Upper lobe of left lung (tissue), 6 donors: ENCODE data around the gene MEGF6. TPM values are rescaled to one million over a fixed set of nuclear protein-coding genes. Genes with fewer than 3 reads are reported as not detected.

Experiments used
- ATAC-seq, 2 donors: fragments of 200-7000 bp; cut with Tn5 transposase; one replicate each; pipeline ENCODE4 v1.9.1; 2022; ENCODE audit warnings: mild to moderate bottlenecking in 2 of 2, moderate library complexity in 2 of 2; ENCODE audit not compliant: low FRiP score in 2 of 2
- DNase-seq, 2 donors: peaks; one replicate each; pipeline ENCODE4 v3.0.0-alpha.2; 2019 to 2020
- H3K27ac ChIP-seq, 4 donors: fragments of 200-600 bp; sonication (generic); one replicate each; pipeline ENCODE4 v1.5.1; 2016 to 2019
- H3K27me3 ChIP-seq, 4 donors: fragments of 200-600 bp; sonication (generic); one replicate each; pipeline ENCODE4 v1.5.1; 2017 to 2019
- H3K36me3 ChIP-seq, 4 donors: fragments of 200-600 bp; sonication (generic); one replicate each; pipeline ENCODE4 v1.5.1; 2016 to 2019
- H3K4me1 ChIP-seq, 4 donors: fragments of 200-600 bp; sonication (generic); one replicate each; pipeline ENCODE4 v1.5.1; 2018 to 2019
- H3K4me3 ChIP-seq, 4 donors: fragments of 200-600 bp; sonication (generic); one replicate each; pipeline ENCODE4 v1.5.1; 2017 to 2019; ENCODE audit warnings: mild to moderate bottlenecking in 2 of 4, moderate library complexity in 1 of 4
- H3K9me3 ChIP-seq, 4 donors: fragments of 200-600 bp; sonication (generic); one replicate each; pipeline ENCODE4 v1.5.1; 2018 to 2019
- EP300 ChIP-seq, 4 donors: sonication (generic); formaldehyde crosslinking; IDR thresholded peaks; one replicate each; pipeline ENCODE4 v1.5.1; 2017; ENCODE audit warnings: antibody characterized with exemption in 4 of 4, control low read depth in 2 of 4
- POLR2A ChIP-seq, 4 donors: fragments of 450-650 bp; IDR thresholded peaks; one replicate each; pipeline ENCODE4 v1.5.1; 2016 to 2017; ENCODE audit warnings: antibody characterized with exemption in 4 of 4, mild to moderate bottlenecking in 2 of 4
- POLR2AphosphoS5 ChIP-seq, 2 donors: sonication (generic); formaldehyde crosslinking; IDR thresholded peaks; one replicate each; pipeline ENCODE4 v1.5.1; 2017; ENCODE audit warnings: antibody characterized with exemption in 2 of 2
- WGBS, 2 donors: methylation state at CpG; one replicate each; pipeline ENCODE4 v1.1.5; 2017 to 2018; 5-methylcytosine and 5-hydroxymethylcytosine counted together
- total RNA-seq, 6 donors: library from RNA; depleted of rRNA in 4 of 6; stranded (reverse); fragments of >200 nt in 4 of 6; gene quantifications; one replicate each; pipeline versions ENCODE4 v1.1.0 to v1.2.1, GENCODE V29; 2016 to 2021
- TF ChIP-seq, protein P1 (sequence below), 6 experiments: fragments of 450-650 bp in 4 of 6; fragments of 200-600 bp in 2 of 6; sonication (generic) in 2 of 6; IDR thresholded peaks; one replicate each; pipeline ENCODE4 v1.5.1; 2016 to 2019; ENCODE audit warnings: antibody characterized with exemption in 6 of 6
- donor health status: DM: no; HTN: no; CAD: no; lungs with moderate emphysema.
- donor health status: DM: no; HTN: yes; CAD: no; lungs with severe emphysema.

Gene MEGF6
- total RNA-seq, 6 donors from 2014 or later, result 23.8 to 128 (median 83.5) TPM

DNA sequence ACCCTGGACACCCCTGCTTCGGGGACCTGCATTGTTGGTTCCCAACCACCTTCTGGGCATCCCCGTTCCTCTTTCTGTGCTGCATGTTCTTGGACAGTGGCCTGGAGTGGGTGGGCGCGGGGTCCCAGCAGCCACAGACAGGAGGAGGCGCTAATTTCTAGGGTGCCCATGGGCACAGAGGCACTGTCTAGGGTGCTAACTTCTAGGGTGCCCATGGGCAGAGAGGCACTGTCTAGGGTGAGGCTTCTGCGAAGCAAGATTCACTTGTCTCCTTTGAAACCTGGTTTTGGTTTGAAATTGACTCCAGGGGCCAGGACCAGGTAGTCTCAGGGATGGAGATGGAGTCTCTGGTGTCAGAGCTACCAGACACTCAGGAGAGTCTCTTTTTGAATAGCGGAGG lies 815 bp upstream of the MEGF6 start:
- TF ChIP-seq, protein P1, sequence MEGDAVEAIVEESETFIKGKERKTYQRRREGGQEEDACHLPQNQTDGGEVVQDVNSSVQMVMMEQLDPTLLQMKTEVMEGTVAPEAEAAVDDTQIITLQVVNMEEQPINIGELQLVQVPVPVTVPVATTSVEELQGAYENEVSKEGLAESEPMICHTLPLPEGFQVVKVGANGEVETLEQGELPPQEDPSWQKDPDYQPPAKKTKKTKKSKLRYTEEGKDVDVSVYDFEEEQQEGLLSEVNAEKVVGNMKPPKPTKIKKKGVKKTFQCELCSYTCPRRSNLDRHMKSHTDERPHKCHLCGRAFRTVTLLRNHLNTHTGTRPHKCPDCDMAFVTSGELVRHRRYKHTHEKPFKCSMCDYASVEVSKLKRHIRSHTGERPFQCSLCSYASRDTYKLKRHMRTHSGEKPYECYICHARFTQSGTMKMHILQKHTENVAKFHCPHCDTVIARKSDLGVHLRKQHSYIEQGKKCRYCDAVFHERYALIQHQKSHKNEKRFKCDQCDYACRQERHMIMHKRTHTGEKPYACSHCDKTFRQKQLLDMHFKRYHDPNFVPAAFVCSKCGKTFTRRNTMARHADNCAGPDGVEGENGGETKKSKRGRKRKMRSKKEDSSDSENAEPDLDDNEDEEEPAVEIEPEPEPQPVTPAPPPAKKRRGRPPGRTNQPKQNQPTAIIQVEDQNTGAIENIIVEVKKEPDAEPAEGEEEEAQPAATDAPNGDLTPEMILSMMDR (IDR thresholded peaks at IDR 0.05), result no peak
- TF ChIP-seq POLR2A (IDR thresholded peaks at IDR 0.05) (no peak), EP300 (IDR thresholded peaks at IDR 0.05) (no peak), POLR2AphosphoS5 (IDR thresholded peaks at IDR 0.05) (no peak)
- H3K9me3 ChIP-seq, result no peaks in the 10 kb centered on the region
- peaks cover 0 to 8% (median 1%) of the 10 kb centered on the region in 4 donors for H3K27me3 ChIP-seq
- peaks cover 26 to 60% (median 54%) of the 10 kb centered on the region in 4 donors for H3K4me1 ChIP-seq
- H3K36me3 ChIP-seq, result no peaks in the 10 kb centered on the region
- ATAC-seq, result no peak
- 44 to 62% methylated on average over 3 to 7 of the region's 7 CpGs for WGBS, 2 donors
- peak overlapping the region in 3 of 4 donors; percentile 58 to 65 (median 60) for H3K4me3 ChIP-seq
- DNase-seq, result no peak
- peak overlapping the region in 1 of 4 donors; percentile 3 for H3K27ac ChIP-seq

DNA sequence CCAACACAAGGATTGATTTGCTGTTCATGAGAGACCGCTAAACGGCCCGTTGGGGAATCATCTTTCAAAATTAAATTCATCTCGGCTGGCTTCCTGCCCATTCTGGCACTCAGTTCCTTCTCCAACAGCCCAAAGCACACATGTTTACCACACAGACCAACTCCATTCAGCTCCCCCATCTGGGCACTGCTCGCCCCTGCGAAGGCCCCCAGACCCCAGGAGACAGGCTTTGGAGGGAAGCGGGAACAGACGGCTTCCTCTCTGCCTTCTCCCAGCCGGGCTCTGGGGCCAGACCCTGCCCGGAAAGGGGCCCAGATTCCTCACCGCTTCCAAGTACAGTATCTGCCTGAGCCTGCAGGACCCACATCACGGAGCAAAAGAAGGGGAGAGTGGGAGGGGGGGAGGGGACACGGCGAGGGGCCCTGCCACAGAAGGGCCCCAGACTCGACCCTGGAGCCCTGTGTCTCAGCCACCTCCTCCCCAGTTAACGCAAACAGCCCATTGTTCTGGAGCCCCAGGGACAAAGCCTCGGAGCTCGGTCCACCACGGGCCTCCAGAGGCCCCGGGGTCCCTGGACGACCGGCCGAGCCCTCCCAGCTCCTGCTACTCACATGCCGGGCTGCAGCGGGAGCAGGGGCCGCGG lies 660 bp downstream of the MEGF6 start:
- H3K36me3 ChIP-seq, result no peaks in the 10 kb centered on the region
- peak overlapping the region in 3 of 4 donors; percentile 58 to 65 (median 60) for H3K4me3 ChIP-seq
- TF ChIP-seq POLR2AphosphoS5 (IDR thresholded peaks at IDR 0.05) (no peak), POLR2A (IDR thresholded peaks at IDR 0.05) (no peak), EP300 (IDR thresholded peaks at IDR 0.05) (no peak)
- TF ChIP-seq, protein P1 (IDR thresholded peaks at IDR 0.05), result no peak
- peaks cover 0 to 8% (median 1%) of the 10 kb centered on the region in 4 donors for H3K27me3 ChIP-seq
- DNase-seq, result no peak
- peaks cover 26 to 60% (median 54%) of the 10 kb centered on the region in 4 donors for H3K4me1 ChIP-seq
- no peaks in the 10 kb centered on the region for H3K9me3 ChIP-seq
- peak overlapping the region in 1 of 4 donors; percentile 56 for H3K27ac ChIP-seq
- 3 to 6% methylated on average over 4 to 24 of the region's 27 CpGs for WGBS, 2 donors
- ATAC-seq, result no peak

DNA sequence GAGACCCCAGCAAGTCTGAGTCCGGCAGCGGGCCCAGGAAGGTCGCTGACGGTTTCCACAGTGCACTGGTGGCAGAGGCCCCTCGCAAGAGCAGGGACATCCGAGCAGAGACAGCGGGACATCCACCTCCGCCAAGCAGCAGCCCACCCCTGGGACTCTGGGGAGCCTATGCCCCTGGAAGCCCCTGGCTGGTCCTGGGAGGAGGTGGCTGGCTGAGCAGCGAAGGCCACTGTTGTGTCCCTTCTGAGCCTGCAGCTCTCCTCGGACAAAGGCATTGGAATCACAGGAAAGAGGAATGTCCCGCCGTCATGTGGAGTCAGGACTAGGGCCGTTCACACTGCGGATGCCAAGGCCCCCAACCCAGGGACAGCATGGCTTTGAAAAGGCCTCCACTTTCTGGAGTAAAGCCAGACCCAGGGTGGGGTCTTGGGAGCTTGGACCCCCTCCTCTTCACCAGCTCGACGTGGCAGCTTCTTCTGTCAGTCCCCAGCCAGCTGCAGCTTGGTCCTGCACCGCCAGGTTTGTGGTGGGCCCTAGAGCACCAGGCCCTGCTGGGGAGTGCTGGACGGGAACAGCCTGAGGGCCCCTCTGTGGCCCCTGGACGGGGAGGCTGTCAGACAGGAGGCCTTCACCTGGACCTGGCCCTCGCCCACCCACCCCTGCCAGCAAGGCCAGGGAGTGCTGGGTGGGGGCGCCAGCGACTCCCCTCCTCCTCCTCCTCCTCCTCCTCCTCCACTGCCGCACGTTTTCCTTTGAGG lies 1.4 kb downstream of the MEGF6 start:
- no peaks in the 10 kb centered on the region for H3K36me3 ChIP-seq
- peak in 1 of 2 donors; percentile 58 for DNase-seq
- H3K27me3 ChIP-seq, result peaks cover 0 to 8% (median 1%) of the 10 kb centered on the region in 4 donors
- TF ChIP-seq POLR2AphosphoS5 (IDR thresholded peaks at IDR 0.05) (no peak), POLR2A (IDR thresholded peaks at IDR 0.05) (no peak), EP300 (IDR thresholded peaks at IDR 0.05) (no peak)
- TF ChIP-seq, protein P1 (IDR thresholded peaks at IDR 0.05), result no peak
- H3K27ac ChIP-seq, result peak overlapping the region in 1 of 4 donors; percentile 56
- WGBS, 2 donors, result 48 to 66% methylated on average over 5 to 19 of the region's 24 CpGs
- H3K9me3 ChIP-seq, result no peaks in the 10 kb centered on the region
- no peak for ATAC-seq
- H3K4me1 ChIP-seq, result peaks cover 26 to 58% (median 50%) of the 10 kb centered on the region in 4 donors
- H3K4me3 ChIP-seq, result peak overlapping the region in 3 of 4 donors; percentile 58 to 65 (median 60)

DNA sequence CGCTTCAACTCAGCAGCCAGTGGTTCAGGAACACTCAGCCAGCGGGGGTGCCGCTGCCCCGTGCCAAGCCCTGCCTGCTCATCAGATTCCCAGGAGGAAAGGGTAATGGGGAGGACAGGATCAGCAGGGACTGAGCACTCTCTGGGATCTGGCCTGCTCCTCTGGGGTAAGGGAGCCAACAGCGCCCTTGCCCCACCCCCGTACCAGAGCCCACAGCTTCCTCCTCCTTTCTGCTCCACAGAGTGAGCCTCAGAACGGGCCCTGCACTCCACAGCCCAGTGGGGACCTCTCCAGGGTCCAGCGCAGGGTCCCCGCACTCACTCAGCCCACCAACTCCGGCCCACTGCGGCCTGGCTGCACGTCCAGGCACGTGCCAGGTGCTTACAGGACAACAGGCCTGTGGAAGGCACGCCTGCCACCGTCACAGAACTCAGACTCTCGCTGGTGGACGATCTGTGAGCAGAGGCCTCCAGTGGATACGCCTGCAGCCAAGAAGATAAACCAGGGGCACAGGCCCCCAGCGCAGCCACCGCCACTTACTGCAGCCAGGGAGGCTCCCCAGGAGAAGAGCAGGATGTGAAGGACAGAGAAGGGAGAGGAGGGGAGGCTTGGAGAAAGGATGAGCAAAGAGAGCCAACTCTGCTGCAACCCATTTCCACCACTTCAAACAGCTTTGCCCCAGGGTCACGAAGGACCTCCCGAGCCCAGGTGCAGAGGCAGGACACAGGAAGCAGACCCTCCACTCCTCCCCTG lies 2.1 kb downstream of the MEGF6 start:
- WGBS, 2 donors, result 72 to 78% methylated on average over 11 to 20 of the region's 22 CpGs
- Histone ChIP-seq H3K36me3 (no peaks in the 10 kb centered on the region), H3K27me3 (peaks cover 0 to 8% (median 1%) of the 10 kb centered on the region in 4 donors), H3K27ac (no peak overlapping the region), H3K4me1 (peaks cover 26 to 52% (median 44%) of the 10 kb centered on the region in 4 donors), H3K9me3 (no peaks in the 10 kb centered on the region), H3K4me3 (peak overlapping the region in 1 of 4 donors; percentile 65)
- TF ChIP-seq POLR2A (IDR thresholded peaks at IDR 0.05), result no peak
- no peak for TF ChIP-seq EP300 (IDR thresholded peaks at IDR 0.05)
- TF ChIP-seq, protein P1 (IDR thresholded peaks at IDR 0.05), result no peak
- no peak for TF ChIP-seq POLR2AphosphoS5 (IDR thresholded peaks at IDR 0.05)
- DNase-seq (peak in 1 of 2 donors; percentile 78), ATAC-seq (no peak)
